ENCODE data around the gene VPS72. TPM values are rescaled to one million over a fixed set of nuclear protein-coding genes. Genes with fewer than 3 reads are reported as not detected.

The VPS72 gene
- total and polyA plus RNA-seq, 2 donors (not counting 3 experiments of a cell fraction or from before 2014, with no cell fraction given), result 76.2 to 85.2 TPM

GRCh38 chr1:151238467-151238739 is 48.4 kb upstream of the VPS72 start:
- Histone ChIP-seq H4K20me1 (replicated peaks; ENCODE audit: control insufficient read depth, extremely low read depth, insufficient read depth, low read length) (no peaks in the 10 kb centered on the region), H3K4me2 (ENCODE audit: insufficient read depth, low read length) (no peak overlapping the region), H3K9me3 (replicated peaks; ENCODE audit: control insufficient read depth, insufficient read depth, low read length) (no peaks in the 10 kb centered on the region), H3K4me3 (replicated peaks in 1 of 3; ENCODE audit: insufficient read depth in 1 of 3, low read depth in 1 of 3, low read length in 3 of 3) (no peak overlapping the region), H3K4me1 (ENCODE audit: control insufficient read depth, extremely low read depth, insufficient read depth, low read length) (no peaks in the 10 kb centered on the region), H3K79me2 (ENCODE audit: control insufficient read depth, insufficient read depth, low read length) (no peaks in the 10 kb centered on the region), H3K9me1 (replicated peaks; ENCODE audit: control insufficient read depth, extremely low read depth, insufficient read depth, low read length) (no peaks in the 10 kb centered on the region), H3K27me3 (ENCODE audit: control insufficient read depth in 2 of 2, insufficient read depth in 2 of 2, low read length in 2 of 2) (no peaks in the 10 kb centered on the region), H2AFZ (ENCODE audit: low read depth, low read length) (no peak overlapping the region), H3K36me3 (ENCODE audit: control insufficient read depth in 2 of 2, extremely low read depth in 1 of 2, insufficient read depth in 2 of 2, low read length in 2 of 2) (peaks cover 36 to 55% of the 10 kb centered on the region in 2 experiments), H3K9ac (replicated peaks; ENCODE audit: extremely low read depth, insufficient read depth, low read length) (no peak overlapping the region), H3K27ac (ENCODE audit: insufficient read depth, low read depth, low read length) (no peak overlapping the region)
- dilution Hi-C loops (cut with MboI; ENCODE audit: extremely low pct_ligation_motif_present, low sequenced_read_pairs) (no loop called here), intact Hi-C loops (cut with micrococcal nuclease) (no loop called here)
- no TSS peak for BruUV-seq (replicated peaks)
- ChIA-PET CTCF (interaction anchor here (1.5 kb wide), 2 partner anchors 13 to 141 kb away, joined by 3 to 5 read pairs; no protein-coding TSS in a partner anchor), POLR2A (no interaction called here)
- FAIRE-seq, result peak; percentile 40
- no peak for DNase-seq (ENCODE audit: low read depth, low spot score)
- TF ChIP-seq MYC (IDR thresholded peaks at IDR 0.05; ENCODE audit: low read depth, low read length), result no peak
- TF ChIP-seq GATA2 (IDR thresholded peaks at IDR 0.05; ENCODE audit: insufficient read depth, insufficient read length, low read depth, low read length), result no peak
- TF ChIP-seq MAX (IDR thresholded peaks at IDR 0.05; ENCODE audit: insufficient read depth, insufficient read length), result no peak
- TF ChIP-seq POLR2AphosphoS5 (IDR thresholded peaks at IDR 0.05; ENCODE audit: insufficient read depth, low read depth, low read length), result no peak
- peak; percentile 51 for TF ChIP-seq FOS (IDR thresholded peaks at IDR 0.05; ENCODE audit: borderline replicate concordance, insufficient read depth, low read length)

DNA sequence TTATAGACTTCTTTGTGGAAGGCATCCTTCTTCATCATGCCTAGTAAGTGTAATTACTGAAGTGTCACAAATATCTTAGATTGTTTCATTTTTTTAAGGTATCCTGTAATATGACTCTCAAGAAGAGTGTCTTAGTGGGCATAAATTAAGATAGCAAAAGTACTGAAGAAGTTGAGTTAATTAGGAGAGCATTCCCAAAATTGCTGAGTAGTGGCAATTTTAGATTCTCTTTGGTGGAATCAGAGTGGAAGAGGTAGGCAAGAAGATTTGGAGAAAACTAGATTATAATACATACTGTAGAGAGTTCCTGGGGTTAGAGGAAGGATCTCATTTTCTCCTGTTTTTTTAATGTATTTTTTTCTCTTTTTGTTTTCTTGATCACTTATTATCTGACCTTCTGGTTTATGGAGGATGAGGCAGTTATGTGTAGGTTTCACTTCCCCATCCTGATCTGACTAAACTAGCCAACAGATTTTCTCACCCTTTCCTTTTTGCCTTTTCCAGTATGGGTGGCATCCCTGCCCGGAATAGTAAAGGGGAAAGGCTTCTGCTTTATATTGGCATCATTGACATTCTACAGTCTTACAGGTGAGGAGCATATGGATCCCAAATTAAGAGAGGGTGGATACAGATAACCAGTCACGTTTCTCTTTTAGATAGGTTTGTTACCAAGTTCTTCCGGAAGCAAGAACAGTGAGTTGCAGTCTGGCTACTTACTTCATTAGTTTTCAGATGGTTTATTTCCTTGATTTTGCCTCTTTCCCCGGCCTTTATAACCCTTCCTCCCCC is 47.9 kb upstream of the VPS72 start:
- CTCF ChIA-PET, result interaction anchor here (1.0 to 2.4 kb wide), 4 partner anchors 8 to 140 kb away, joined by 3 to 17 read pairs (median 5); no protein-coding TSS in a partner anchor

More for the DNA sequence above, 47.9 kb upstream of the VPS72 start:
- H3K27me3 ChIP-seq (ENCODE audit: control insufficient read depth in 2 of 2, insufficient read depth in 2 of 2, low read length in 2 of 2), result no peaks in the 10 kb centered on the region
- no peaks in the 10 kb centered on the region for H3K79me2 ChIP-seq (ENCODE audit: control insufficient read depth, insufficient read depth, low read length)
- no peak for FAIRE-seq
- dilution Hi-C loops (cut with MboI; ENCODE audit: extremely low pct_ligation_motif_present, low sequenced_read_pairs), result no loop called here
- no peaks in the 10 kb centered on the region for H3K9me3 ChIP-seq (replicated peaks; ENCODE audit: control insufficient read depth, insufficient read depth, low read length)
- intact Hi-C loops (cut with micrococcal nuclease), result no loop called here
- no peak overlapping the region for H3K4me3 ChIP-seq (replicated peaks in 1 of 3; ENCODE audit: insufficient read depth in 1 of 3, low read depth in 1 of 3, low read length in 3 of 3)
- H2AFZ ChIP-seq (ENCODE audit: low read depth, low read length), result no peak overlapping the region
- H3K27ac ChIP-seq (ENCODE audit: insufficient read depth, low read depth, low read length), result no peak overlapping the region
- H3K4me2 ChIP-seq (ENCODE audit: insufficient read depth, low read length), result no peak overlapping the region
- DNase-seq (ENCODE audit: low read depth, low spot score), result peak; percentile 10
- TF ChIP-seq POLR2A (IDR thresholded peaks at IDR 0.05; ENCODE audit: low read depth, low read length) (no peak), EZH2 (IDR thresholded peaks at IDR 0.05; ENCODE audit: borderline replicate concordance, low read depth, low read length, severe bottlenecking) (no peak), POLR2AphosphoS5 (IDR thresholded peaks at IDR 0.05; ENCODE audit: insufficient read depth, low read depth, low read length) (no peak), MYC (IDR thresholded peaks at IDR 0.05; ENCODE audit: low read depth, low read length) (no peak), GATA2 (IDR thresholded peaks at IDR 0.05; ENCODE audit: insufficient read depth, insufficient read length, low read depth, low read length) (no peak), FOS (IDR thresholded peaks at IDR 0.05; ENCODE audit: borderline replicate concordance, insufficient read depth, low read length) (no peak), CTCF (IDR thresholded peaks at IDR 0.05; ENCODE audit: extremely low read depth in 1 of 2, insufficient read depth in 1 of 2, low read depth in 1 of 2, low read length in 2 of 2) (no peak), JUN (IDR thresholded peaks at IDR 0.05; ENCODE audit: borderline replicate concordance, insufficient read depth, insufficient read length, low read depth) (no peak), MAX (IDR thresholded peaks at IDR 0.05; ENCODE audit: insufficient read depth, insufficient read length) (no peak)
- no peak overlapping the region for H3K9ac ChIP-seq (replicated peaks; ENCODE audit: extremely low read depth, insufficient read depth, low read length)
- no peaks in the 10 kb centered on the region for H4K20me1 ChIP-seq (replicated peaks; ENCODE audit: control insufficient read depth, extremely low read depth, insufficient read depth, low read length)
- no peaks in the 10 kb centered on the region for H3K9me1 ChIP-seq (replicated peaks; ENCODE audit: control insufficient read depth, extremely low read depth, insufficient read depth, low read length)
- H3K4me1 ChIP-seq (ENCODE audit: control insufficient read depth, extremely low read depth, insufficient read depth, low read length), result no peaks in the 10 kb centered on the region
- BruUV-seq (replicated peaks), result no TSS peak
- peaks cover 36 to 50% of the 10 kb centered on the region in 2 experiments for H3K36me3 ChIP-seq (ENCODE audit: control insufficient read depth in 2 of 2, extremely low read depth in 1 of 2, insufficient read depth in 2 of 2, low read length in 2 of 2)
- POLR2A ChIA-PET, result no interaction called here
